Fibroblast of lung (primary cell): Measurements from ENCODE around the gene NTF4. TPM values are rescaled to one million over a fixed set of nuclear protein-coding genes. Genes with fewer than 3 reads are reported as not detected.
A peak's percentile ranks its signal among the peaks of the same experiment; 100 is the strongest.

ENCODE experiments used
- DNase-seq, 2 donors: peaks; one replicate each; pipeline versions ENCODE4 v3.0.0 to v3.0.0-alpha.2; 2010; ENCODE audit warnings: low read depth in 2 of 2
- H2AFZ ChIP-seq: 2 replicates; pipeline ENCODE4 v1.5.1; 2012; ENCODE audit warnings: low read length, control low read depth, inconsistent platforms
- H3K27ac ChIP-seq: 2 replicates; pipeline ENCODE4 v1.5.1; 2011; ENCODE audit warnings: low read length, control low read depth; ENCODE audit not compliant: insufficient read depth
- H3K27me3 ChIP-seq: 2 replicates; pipeline ENCODE4 v1.5.1; 2011; ENCODE audit warnings: mild to moderate bottlenecking, low read length; ENCODE audit not compliant: control insufficient read depth, insufficient read depth
- H3K36me3 ChIP-seq: 2 replicates; pipeline ENCODE4 v1.5.1; 2011; ENCODE audit warnings: low read length; ENCODE audit not compliant: control insufficient read depth, insufficient read depth
- H3K4me1 ChIP-seq: 2 replicates; pipeline ENCODE4 v1.5.1; 2011; ENCODE audit warnings: low read length; ENCODE audit not compliant: control insufficient read depth, insufficient read depth; ENCODE audit errors: extremely low read depth
- H3K4me2 ChIP-seq: 2 replicates; pipeline ENCODE4 v1.5.1; 2011; ENCODE audit warnings: low read length, control low read depth; ENCODE audit not compliant: insufficient read depth; ENCODE audit errors: extremely low read depth
- H3K4me3 ChIP-seq, 4 experiments: fragments of 200-600 bp in 1 of 4; sonication (generic) in 1 of 4; replicated peaks in 1 of 4; 2 replicates each; pipeline ENCODE4 v1.5.1; 2011 to 2016; ENCODE audit warnings: low read length in 4 of 4, low read depth in 3 of 4, mild to moderate bottlenecking in 3 of 4, control low read depth in 2 of 4, inconsistent platforms in 1 of 4, mixed read lengths in 1 of 4; ENCODE audit not compliant: insufficient read depth in 1 of 4; ENCODE audit errors: control extremely low read depth in 1 of 4
- H3K79me2 ChIP-seq: 2 replicates; pipeline ENCODE4 v1.5.1; 2012; ENCODE audit warnings: mild to moderate bottlenecking, low read length, inconsistent platforms; ENCODE audit not compliant: control insufficient read depth, insufficient read depth
- H3K9ac ChIP-seq: 2 replicates; pipeline ENCODE4 v1.5.1; 2011; ENCODE audit warnings: mild to moderate bottlenecking, low read length, control low read depth; ENCODE audit not compliant: insufficient read depth
- H3K9me3 ChIP-seq: 2 replicates; pipeline ENCODE4 v1.5.1; 2012; ENCODE audit warnings: low read depth, low read length; ENCODE audit not compliant: control insufficient read depth, insufficient read depth
- H4K20me1 ChIP-seq: 2 replicates; pipeline ENCODE4 v1.5.1; 2011; ENCODE audit warnings: low read length; ENCODE audit not compliant: control insufficient read depth, insufficient read depth; ENCODE audit errors: extremely low read depth
- EZH2 ChIP-seq: IDR thresholded peaks from 2 replicates; pipeline ENCODE4 v1.5.1; 2012; ENCODE audit warnings: low read length, control low read depth, mild to moderate bottlenecking; ENCODE audit errors: missing control alignments
- polyA plus RNA-seq, 2 donors: library from polyadenylated mRNA; depleted of rRNA in 1 of 2; stranded (reverse) in 1 of 2; unstranded in 1 of 2; fragments of >200 nt; gene quantifications; 2 replicates each; pipeline ENCODE4 v1.2.1, GENCODE V29; 2011 to 2012; ENCODE audit warnings: missing spikeins in 1 of 2
- total RNA-seq: library from RNA; depleted of rRNA; stranded (reverse); fragments of >200 nt; gene quantifications from 2 replicates; pipeline ENCODE4 v1.2.1, GENCODE V29; 2014
- TF ChIP-seq, protein P1 (sequence below), 2 donors: IDR thresholded peaks in 1 of 2; conservative IDR thresholded peaks in 1 of 2; 1 replicate in 1 of 2; 2 replicates in 1 of 2; pipeline ENCODE4 v1.5.1; 2011 to 2012; ENCODE audit warnings: low read length in 2 of 2, control low read depth in 1 of 2, inconsistent platforms in 1 of 2, low read depth in 1 of 2, mild to moderate bottlenecking in 1 of 2

NTF4 gene
- total and polyA plus RNA-seq, 2 donors (not counting 1 experiment from before 2014, with no cell fraction given), result not detected

DNA sequence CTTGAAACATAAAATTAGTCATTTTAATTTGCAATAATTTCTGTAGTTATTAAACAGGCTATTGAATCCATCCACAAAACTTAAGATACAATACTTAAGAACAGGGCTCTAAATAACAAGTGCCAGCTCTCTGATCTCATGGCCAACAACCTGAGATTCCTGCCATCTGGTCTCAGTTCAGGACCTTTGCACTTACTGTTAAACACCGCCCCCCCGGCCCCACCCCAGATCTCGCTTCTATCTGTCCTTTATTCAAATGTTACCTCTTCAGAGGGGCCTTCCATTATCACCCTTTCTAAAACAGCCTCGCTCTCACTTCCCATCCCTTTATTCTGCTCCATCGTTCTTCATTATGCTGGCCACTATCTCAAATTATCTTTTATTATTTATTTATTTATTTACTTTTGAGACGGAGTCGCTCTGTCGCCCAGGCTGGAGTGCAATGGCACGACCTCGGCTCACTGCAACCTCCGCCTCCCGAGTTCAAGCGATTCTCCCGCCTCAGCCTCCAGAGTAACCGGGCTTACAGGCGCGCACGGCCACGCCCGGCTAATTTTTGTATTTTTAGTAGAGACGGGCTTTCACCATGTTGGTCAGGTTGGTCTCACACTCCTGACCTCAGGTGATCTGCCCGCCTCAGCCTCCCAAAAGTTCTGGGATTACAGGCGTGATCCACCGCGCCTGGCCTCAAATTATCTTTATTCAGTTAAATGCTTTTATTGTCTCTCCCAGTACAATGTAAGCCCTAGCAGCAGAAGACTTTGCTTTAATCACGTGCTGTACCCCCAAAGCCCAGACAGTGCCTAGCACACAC lies 19.8 kb upstream of the NTF4 start:
- TF ChIP-seq EZH2, result no peak
- TF ChIP-seq, protein P1, sequence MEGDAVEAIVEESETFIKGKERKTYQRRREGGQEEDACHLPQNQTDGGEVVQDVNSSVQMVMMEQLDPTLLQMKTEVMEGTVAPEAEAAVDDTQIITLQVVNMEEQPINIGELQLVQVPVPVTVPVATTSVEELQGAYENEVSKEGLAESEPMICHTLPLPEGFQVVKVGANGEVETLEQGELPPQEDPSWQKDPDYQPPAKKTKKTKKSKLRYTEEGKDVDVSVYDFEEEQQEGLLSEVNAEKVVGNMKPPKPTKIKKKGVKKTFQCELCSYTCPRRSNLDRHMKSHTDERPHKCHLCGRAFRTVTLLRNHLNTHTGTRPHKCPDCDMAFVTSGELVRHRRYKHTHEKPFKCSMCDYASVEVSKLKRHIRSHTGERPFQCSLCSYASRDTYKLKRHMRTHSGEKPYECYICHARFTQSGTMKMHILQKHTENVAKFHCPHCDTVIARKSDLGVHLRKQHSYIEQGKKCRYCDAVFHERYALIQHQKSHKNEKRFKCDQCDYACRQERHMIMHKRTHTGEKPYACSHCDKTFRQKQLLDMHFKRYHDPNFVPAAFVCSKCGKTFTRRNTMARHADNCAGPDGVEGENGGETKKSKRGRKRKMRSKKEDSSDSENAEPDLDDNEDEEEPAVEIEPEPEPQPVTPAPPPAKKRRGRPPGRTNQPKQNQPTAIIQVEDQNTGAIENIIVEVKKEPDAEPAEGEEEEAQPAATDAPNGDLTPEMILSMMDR (conservative IDR thresholded peaks at IDR 0.05 in 1 of 2, IDR thresholded peaks at IDR 0.05 in 1 of 2; ENCODE audit: low read depth in 1 of 2, low read length in 2 of 2), result no peak
- no peaks in the 10 kb centered on the region for H3K27me3 ChIP-seq
- H3K9ac ChIP-seq, result peak overlapping the region; percentile 9
- H3K79me2 ChIP-seq, result peaks cover 38% of the 10 kb centered on the region
- H3K9me3 ChIP-seq, result no peaks in the 10 kb centered on the region
- H3K4me2 ChIP-seq, result peak overlapping the region; percentile 91
- peak overlapping the region; percentile 97 for H2AFZ ChIP-seq
- peaks cover 3% of the 10 kb centered on the region for H3K36me3 ChIP-seq
- no peak for DNase-seq
- peak overlapping the region; percentile 86 for H3K27ac ChIP-seq
- peak overlapping the region; percentile 20 to 82 (median 46) for H3K4me3 ChIP-seq
- peaks cover 4% of the 10 kb centered on the region for H4K20me1 ChIP-seq
- peaks cover 7% of the 10 kb centered on the region for H3K4me1 ChIP-seq

DNA sequence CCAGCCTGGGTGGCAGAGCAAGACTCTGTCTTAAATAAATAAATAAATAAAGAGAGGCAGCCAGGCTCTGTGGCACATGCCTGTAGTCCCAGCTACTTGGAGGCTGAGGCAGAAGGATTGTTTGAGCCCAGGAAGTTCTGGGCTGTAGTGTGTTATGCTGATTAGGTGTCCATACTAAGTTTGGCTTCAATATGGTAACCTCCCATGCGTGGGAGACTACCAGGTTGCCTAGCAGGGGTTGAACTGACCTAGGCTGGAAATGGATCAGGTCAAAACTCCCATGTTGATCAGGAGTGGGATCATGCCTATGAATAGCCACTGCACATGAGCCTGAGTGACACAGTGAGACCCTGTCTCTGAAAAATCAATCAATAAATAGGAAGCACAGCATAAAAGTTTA lies 16.7 kb upstream of the NTF4 start:
- H3K4me3 ChIP-seq, result no peak overlapping the region
- no peak overlapping the region for H3K4me2 ChIP-seq
- H3K36me3 ChIP-seq, result no peaks in the 10 kb centered on the region
- H3K27ac ChIP-seq, result no peak overlapping the region
- H3K9me3 ChIP-seq, result no peaks in the 10 kb centered on the region
- no peak overlapping the region for H3K9ac ChIP-seq
- DNase-seq, result no peak
- peaks cover 2% of the 10 kb centered on the region for H4K20me1 ChIP-seq
- TF ChIP-seq, protein P1 (conservative IDR thresholded peaks at IDR 0.05 in 1 of 2, IDR thresholded peaks at IDR 0.05 in 1 of 2; ENCODE audit: low read depth in 1 of 2, low read length in 2 of 2), result no peak
- TF ChIP-seq EZH2, result no peak
- H3K4me1 ChIP-seq, result no peaks in the 10 kb centered on the region
- H2AFZ ChIP-seq, result no peak overlapping the region
- H3K27me3 ChIP-seq, result no peaks in the 10 kb centered on the region
- peaks cover 10% of the 10 kb centered on the region for H3K79me2 ChIP-seq

DNA sequence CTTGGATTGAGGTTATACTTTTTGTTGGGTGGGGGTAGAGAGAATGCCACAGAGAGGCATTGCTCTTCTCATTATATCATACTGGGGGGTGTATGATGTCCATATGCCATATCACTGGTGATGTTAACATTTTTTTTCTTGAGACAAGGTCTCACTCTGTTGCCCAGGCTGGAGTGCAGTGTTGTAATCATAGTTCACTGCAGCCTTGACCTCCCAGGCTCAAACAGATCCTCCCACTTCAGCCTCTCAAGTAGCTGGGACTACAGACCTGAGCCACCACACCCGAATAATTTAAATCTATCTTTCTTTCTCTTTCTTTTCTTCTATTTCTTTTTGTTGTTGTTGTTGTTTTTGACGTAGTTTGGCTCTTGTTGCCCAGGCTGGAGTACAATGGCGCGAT lies 15.8 kb upstream of the NTF4 start:
- DNase-seq, result no peak
- Histone ChIP-seq H3K4me1 (no peaks in the 10 kb centered on the region), H4K20me1 (no peaks in the 10 kb centered on the region), H2AFZ (no peak overlapping the region), H3K9me3 (no peaks in the 10 kb centered on the region), H3K36me3 (no peaks in the 10 kb centered on the region), H3K9ac (no peak overlapping the region), H3K4me3 (no peak overlapping the region), H3K4me2 (no peak overlapping the region), H3K79me2 (peaks cover under 1% of the 10 kb centered on the region), H3K27ac (no peak overlapping the region), H3K27me3 (no peaks in the 10 kb centered on the region)
- TF ChIP-seq, protein P1 (conservative IDR thresholded peaks at IDR 0.05 in 1 of 2, IDR thresholded peaks at IDR 0.05 in 1 of 2; ENCODE audit: low read depth in 1 of 2, low read length in 2 of 2), result no peak
- no peak for TF ChIP-seq EZH2
